Body of pancreas (tissue), 4 donors: ENCODE results near the gene TCF7. TPM values are rescaled to one million over a fixed set of nuclear protein-coding genes. Genes with fewer than 3 reads are reported as not detected.

ENCODE experiments used
- ATAC-seq: fragments of 150-250 bp; one replicate; pipeline ENCODE4 v1.9.1; 2016
- DNase-seq, 4 donors: peaks; one replicate each; pipeline ENCODE4 v3.0.0-alpha.2; 2019
- H3K27ac ChIP-seq, 4 donors: fragments of 200-600 bp; sonication (generic); 1 replicate in 3 of 4; 2 replicates in 1 of 4; pipeline versions ENCODE4 v1.5.1 to v1.6.1; 2016 to 2019; ENCODE audit warnings: mild to moderate bottlenecking in 1 of 4, mixed read lengths in 1 of 4, moderate library complexity in 1 of 4
- H3K27me3 ChIP-seq, 2 donors: fragments of 200-600 bp; sonication (generic); one replicate each; pipeline ENCODE4 v1.6.0; 2016; ENCODE audit warnings: mild to moderate bottlenecking in 1 of 2
- H3K36me3 ChIP-seq, 2 donors: fragments of 200-600 bp; sonication (generic); replicated peaks in 1 of 2; 2 replicates each; pipeline ENCODE4 v1.5.1; 2016; ENCODE audit warnings: low read depth in 2 of 2; ENCODE audit not compliant: insufficient read depth in 1 of 2
- H3K4me1 ChIP-seq: fragments of 200-600 bp; sonication (generic); one replicate; pipeline ENCODE4 v1.6.0; 2016
- H3K4me3 ChIP-seq, 2 donors: fragments of 200-600 bp; sonication (generic); 1 replicate in 1 of 2; 2 replicates in 1 of 2; pipeline ENCODE4 v1.5.1; 2016 to 2019
- H3K9me3 ChIP-seq, 3 donors: fragments of 200-600 bp; sonication (generic); 1 replicate in 2 of 3; 2 replicates in 1 of 3; pipeline ENCODE4 v1.5.1; 2016
- CTCF ChIP-seq, 7 experiments: fragments of 450-650 bp in 4 of 7; fragments of 200-600 bp in 3 of 7; sonication (generic) in 3 of 7; IDR thresholded peaks; one replicate each; pipeline ENCODE4 v1.5.1; 2016 to 2019; ENCODE audit warnings: antibody characterized with exemption in 7 of 7
- POLR2A ChIP-seq, 3 donors: fragments of 450-650 bp; IDR thresholded peaks; one replicate each; pipeline ENCODE4 v1.6.1; 2016; ENCODE audit warnings: antibody characterized with exemption in 3 of 3, mild to moderate bottlenecking in 2 of 3
- WGBS, 2 donors: methylation state at CpG; one replicate each; pipeline ENCODE4 v1.1.5; 2017; 5-methylcytosine and 5-hydroxymethylcytosine counted together
- intact Hi-C: fragments of 100-400 bp; cut with DNase I; formaldehyde crosslinking; loops from one replicate; pipeline ENCODE4 v1.15.1; 2023
- total RNA-seq, 2 donors: library from RNA; depleted of rRNA; stranded (reverse); fragments of >200 nt; gene quantifications; one replicate each; pipeline ENCODE4 v1.1.0, GENCODE V29; 2016

Gene TCF7
- total RNA-seq, 2 donors from 2014 or later: 6.3 to 9.1 TPM

- H3K36me3 ChIP-seq: peaks cover 0 to 8% of the 10 kb centered on the region in 2 donors
Measured at GRCh38 chr5:134142052-134142451, 27.6 kb downstream of the TCF7 start.

GRCh38 chr5:134142806-134143205, 28.3 kb downstream of the TCF7 start:
- H3K36me3 ChIP-seq: peaks cover 0 to 8% of the 10 kb centered on the region in 2 donors
- intact Hi-C loops: loop anchor here (5.0 kb wide), 1 partner anchor 101 kb away; no protein-coding TSS in a partner anchor

More at GRCh38 chr5:134142052-134142451, 27.6 kb downstream of the TCF7 start:
- H3K27me3 ChIP-seq: no peaks in the 10 kb centered on the region
- DNase-seq: peak; percentile 0 to 9 (median 6)
- no peaks in the 10 kb centered on the region for H3K9me3 ChIP-seq
- H3K4me1 ChIP-seq: peaks cover 5% of the 10 kb centered on the region
- intact Hi-C loops: loop anchor here (5.0 kb wide), 1 partner anchor 100 kb away; no protein-coding TSS in a partner anchor
- no peak overlapping the region for H3K4me3 ChIP-seq
- H3K27ac ChIP-seq: no peak overlapping the region
- TF ChIP-seq POLR2A (IDR thresholded peaks at IDR 0.05) (no peak), CTCF (IDR thresholded peaks at IDR 0.05) (no peak)
- 73 to 75% methylated on average over 3 to 5 of the region's 5 CpGs for WGBS, 2 donors
- no peak for ATAC-seq

GRCh38 chr5:134143431-134143830, 28.9 kb downstream of the TCF7 start:
- 92 to 98% methylated on average over 5 of the region's 5 CpGs for WGBS, 2 donors
- H3K27me3 ChIP-seq: no peaks in the 10 kb centered on the region
- DNase-seq: peak in 1 of 4 donors; percentile 5
- peaks cover 0 to 8% of the 10 kb centered on the region in 2 donors for H3K36me3 ChIP-seq
- peaks cover 8% of the 10 kb centered on the region for H3K4me1 ChIP-seq
- H3K4me3 ChIP-seq: no peak overlapping the region
- no peak overlapping the region for H3K27ac ChIP-seq
- intact Hi-C loops: loop anchor here (5.0 kb wide), 1 partner anchor 101 kb away; no protein-coding TSS in a partner anchor
- ATAC-seq: no peak
- no peaks in the 10 kb centered on the region for H3K9me3 ChIP-seq
- TF ChIP-seq POLR2A (IDR thresholded peaks at IDR 0.05) (no peak), CTCF (IDR thresholded peaks at IDR 0.05) (no peak)

More at GRCh38 chr5:134142806-134143205, 28.3 kb downstream of the TCF7 start:
- peak in 1 of 4 donors; percentile 10 for DNase-seq
- Histone ChIP-seq H3K27me3 (no peaks in the 10 kb centered on the region), H3K4me3 (no peak overlapping the region), H3K9me3 (no peaks in the 10 kb centered on the region), H3K27ac (no peak overlapping the region), H3K4me1 (peaks cover 5% of the 10 kb centered on the region)
- ATAC-seq: no peak
- TF ChIP-seq CTCF (IDR thresholded peaks at IDR 0.05) (no peak), POLR2A (IDR thresholded peaks at IDR 0.05) (no peak)
- 89 to 98% methylated on average over 7 to 12 of the region's 12 CpGs for WGBS, 2 donors

GRCh38 chr5:134143944-134144941, 29.8 kb downstream of the TCF7 start:
- Histone ChIP-seq H3K27me3 (no peaks in the 10 kb centered on the region), H3K4me3 (no peak overlapping the region), H3K9me3 (no peaks in the 10 kb centered on the region), H3K27ac (no peak overlapping the region), H3K4me1 (peaks cover 14% of the 10 kb centered on the region), H3K36me3 (peaks cover 0 to 8% of the 10 kb centered on the region in 2 donors)
- 91 to 96% methylated on average over 10 of the region's 10 CpGs for WGBS, 2 donors
- DNase-seq: peak in 1 of 4 donors; percentile 8
- intact Hi-C loops: loop anchor here (5.0 kb wide), 1 partner anchor 102 kb away; no protein-coding TSS in a partner anchor
- TF ChIP-seq CTCF (IDR thresholded peaks at IDR 0.05) (no peak), POLR2A (IDR thresholded peaks at IDR 0.05) (no peak)
- no peak for ATAC-seq
